Measurements from ENCODE around the gene ADAMTS4.

- TF ChIP-seq CTCF (IDR thresholded peaks at IDR 0.05) (no peak), POLR2A (IDR thresholded peaks at IDR 0.05) (no peak)
Observed at GRCh38 chr1:161173711-161174110, 25.1 kb downstream of the ADAMTS4 start.
